ENCODE measurements around the gene PCDHGB3. TPM values are rescaled to one million over a fixed set of nuclear protein-coding genes. Genes with fewer than 3 reads are reported as not detected.

PCDHGB3 gene
- total and polyA plus RNA-seq, 10 of the 15 experiments (the other 5 are each of a cell fraction or from before 2014, with no cell fraction given), result 0.12 to 0.50 (median 0.20) TPM; not detected in 4

GRCh38 chr5:141330299-141331080, 39.6 kb upstream of the PCDHGB3 start, which contains the start of gene PCDHGA1:
Gene PCDHGA1, plus strand, starts transcription at chr5:141330514.
- H3K4me3 ChIP-seq, result peak within 1 kb of the TSS; percentile 8; the same call in 1 of the 2 replicates
- no peaks in the 10 kb centered on the region for H4K20me1 ChIP-seq (ENCODE audit: control insufficient read depth, insufficient read depth)
- H3K27me3 ChIP-seq (replicated peaks in 1 of 2; ENCODE audit: control insufficient read depth in 2 of 2, insufficient read depth in 2 of 2, low read length in 1 of 2), result no peaks in the 10 kb centered on the region; a peak in 1 of 4 replicates
- no peak within 1 kb of the TSS for H3K27ac ChIP-seq (ENCODE audit: control insufficient read depth, insufficient read depth)
- no peaks in the 10 kb centered on the region for H3K4me1 ChIP-seq (ENCODE audit: control insufficient read depth, insufficient read depth, low read length)
- H2AFZ ChIP-seq (ENCODE audit: control insufficient read depth, low read depth, low read length), result peak within 1 kb of the TSS; percentile 77
- POLR2A ChIA-PET, result interaction anchor here (0.6 kb wide), 1 partner anchor 172 kb away, joined by 3 read pairs; no protein-coding TSS in a partner anchor
- in situ Hi-C loops (cut with MboI) (no loop called here), intact Hi-C loops (cut with micrococcal nuclease; ENCODE audit: unreplicated experiment) (no loop called here)
- BruUV-seq (replicated peaks), result no TSS peak
- CTCF ChIA-PET, result interaction anchor here (0.6 to 2.3 kb wide), 5 partner anchors 11 to 604 kb away, joined by 3 to 13 read pairs (median 3); partner anchors contain the start of genes PCDHGB5 and TAF7
- ATAC-seq (peak; percentile 70), DNase-seq (ENCODE audit: low read depth, low spot score) (no peak), FAIRE-seq (no peak)
- RAD21 ChIA-PET (ENCODE audit: unreplicated experiment), result interaction anchor here (0.8 kb wide), 1 partner anchor 83 kb away, joined by 3 read pairs; the partner anchor contains the start of gene PCDHGA10
- H3K79me2 ChIP-seq (ENCODE audit: control insufficient read depth, insufficient read depth, low read length), result no peaks in the 10 kb centered on the region
- H3K9ac ChIP-seq (ENCODE audit: control insufficient read depth, insufficient read depth, low read length), result no peak within 1 kb of the TSS
- peak within 1 kb of the TSS; percentile 60 for H3K4me2 ChIP-seq (ENCODE audit: control insufficient read depth, insufficient read depth)
- peaks cover 5% of the 10 kb centered on the region; the same call in 2 of the 3 replicates for H3K9me3 ChIP-seq (replicated peaks; ENCODE audit: control insufficient read depth, insufficient read depth, low read length)
- SMC1A ChIA-PET (ENCODE audit: uncharacterized antibody, unreplicated experiment), result no interaction called here
- no peaks in the 10 kb centered on the region for H3K36me3 ChIP-seq (ENCODE audit: control insufficient read depth in 2 of 2, insufficient read depth in 2 of 2, low read length in 1 of 2)
- 64% methylated on average over 20 of the region's 21 CpGs for WGBS (ENCODE audit: insufficient coverage, insufficient replicate concordance, low lambda C conversion rate, missing lambda C conversion rate)
- no peak for TF ChIP-seq SUZ12 (IDR thresholded peaks at IDR 0.05; ENCODE audit: unreplicated experiment)
- peak; percentile 36 to 50 (median 40); a peak in 4 of 6 replicates for TF ChIP-seq CTCF (IDR thresholded peaks at IDR 0.05 in 2 of 3, conservative IDR thresholded peaks at IDR 0.05 in 1 of 3; ENCODE audit: control insufficient read depth in 2 of 3, extremely low read depth in 1 of 3, insufficient read depth in 1 of 3, low read depth in 3 of 3, low read length in 3 of 3)
- TF ChIP-seq POLR2A (IDR thresholded peaks at IDR 0.05; ENCODE audit: low read depth, low read length), result no peak
- no peak for TF ChIP-seq FOXK2 (IDR thresholded peaks at IDR 0.05)
- no peak for TF ChIP-seq ATF2 (IDR thresholded peaks at IDR 0.05; ENCODE audit: low read length)
- no peak for TF ChIP-seq E2F8 (IDR thresholded peaks at IDR 0.05; ENCODE audit: low read depth, partially characterized antibody)
- no peak for TF ChIP-seq ESRRA (IDR thresholded peaks at IDR 0.05; ENCODE audit: low read length)
- no peak for TF ChIP-seq GABPA (IDR thresholded peaks at IDR 0.05; ENCODE audit: low read depth)
- TF ChIP-seq ZSCAN29 (IDR thresholded peaks at IDR 0.05), result no peak
- no peak for TF ChIP-seq STAT1 (conservative IDR thresholded peaks at IDR 0.05)
- TF ChIP-seq SMARCA5 (IDR thresholded peaks at IDR 0.05), result no peak
- no peak for TF ChIP-seq SIX5 (IDR thresholded peaks at IDR 0.05; ENCODE audit: low read depth, low read length, severe bottlenecking)
- no peak for TF ChIP-seq TARDBP (IDR thresholded peaks at IDR 0.05; ENCODE audit: borderline replicate concordance)
- no peak for TF ChIP-seq E2F4 (IDR thresholded peaks at IDR 0.05; ENCODE audit: low read depth, low read length)
- no peak for TF ChIP-seq FOS (IDR thresholded peaks at IDR 0.05; ENCODE audit: borderline replicate concordance, extremely low read depth, insufficient read length)
- TF ChIP-seq ZNF384 (IDR thresholded peaks at IDR 0.05; ENCODE audit: borderline replicate concordance, low read depth, low read length), result peak; percentile 86
- TF ChIP-seq SRF (IDR thresholded peaks at IDR 0.05; ENCODE audit: low read depth in 2 of 2, low read length in 2 of 2), result no peak
